ENCODE measurements around the gene SCARB1.
A peak's percentile ranks its signal among the peaks of the same experiment; 100 is the strongest.

Gene SCARB1

DNA sequence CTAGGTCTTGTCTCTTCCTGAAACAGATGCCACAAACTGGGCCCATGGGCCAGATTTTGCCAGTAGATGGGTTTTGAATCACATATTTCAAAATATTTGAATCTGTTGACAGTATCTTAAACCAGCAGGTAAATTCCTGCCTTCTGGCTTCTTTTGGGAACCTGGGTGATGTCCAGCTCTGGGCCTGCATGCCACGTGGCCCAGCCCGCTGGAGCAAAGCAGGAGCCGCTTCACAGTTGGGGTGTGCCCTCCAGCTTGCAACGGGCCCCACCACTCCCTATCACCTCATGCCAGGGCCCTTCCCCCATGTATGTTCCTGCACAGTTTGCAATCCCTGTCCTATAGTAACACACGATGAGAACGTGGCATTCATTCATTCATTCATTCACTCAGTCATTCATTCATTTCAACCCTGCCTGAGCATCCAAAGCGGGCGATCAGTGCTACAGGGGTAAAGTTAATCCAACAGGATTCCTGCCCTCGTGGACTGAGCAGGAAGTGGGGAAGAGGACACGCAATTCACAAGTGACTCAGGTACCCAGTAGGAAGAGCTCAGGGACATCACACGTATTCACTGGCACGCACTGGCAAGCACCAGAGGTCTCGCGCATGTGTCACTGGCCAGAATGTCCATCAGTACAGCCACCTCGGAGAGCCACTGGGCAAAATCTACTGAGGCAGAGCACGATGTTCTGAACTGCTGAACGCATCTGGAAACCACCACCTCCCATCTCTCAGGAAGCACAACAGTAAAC is 27.8 kb downstream of the SCARB1 start:
- POLR2A ChIA-PET: interaction anchor here (0.7 kb wide), 1 partner anchor 66 kb away, joined by 3 read pairs; no protein-coding TSS in a partner anchor
- Histone ChIP-seq H3K9me3 (ENCODE audit: control insufficient read depth, insufficient read depth, low read depth, low read length) (no peaks in the 10 kb centered on the region), H3K4me1 (ENCODE audit: control insufficient read depth, insufficient read depth, low read length) (peaks cover 10% of the 10 kb centered on the region), H3K27ac (ENCODE audit: extremely low read depth, low read depth, low read length) (no peak overlapping the region), H3K4me3 (ENCODE audit: low read depth, low read length) (no peak overlapping the region), H3K36me3 (ENCODE audit: control insufficient read depth in 2 of 2, insufficient read depth in 1 of 2, low read length in 2 of 2) (no peaks in the 10 kb centered on the region; a peak in 1 of 3 replicates)
- TF ChIP-seq, protein P1, sequence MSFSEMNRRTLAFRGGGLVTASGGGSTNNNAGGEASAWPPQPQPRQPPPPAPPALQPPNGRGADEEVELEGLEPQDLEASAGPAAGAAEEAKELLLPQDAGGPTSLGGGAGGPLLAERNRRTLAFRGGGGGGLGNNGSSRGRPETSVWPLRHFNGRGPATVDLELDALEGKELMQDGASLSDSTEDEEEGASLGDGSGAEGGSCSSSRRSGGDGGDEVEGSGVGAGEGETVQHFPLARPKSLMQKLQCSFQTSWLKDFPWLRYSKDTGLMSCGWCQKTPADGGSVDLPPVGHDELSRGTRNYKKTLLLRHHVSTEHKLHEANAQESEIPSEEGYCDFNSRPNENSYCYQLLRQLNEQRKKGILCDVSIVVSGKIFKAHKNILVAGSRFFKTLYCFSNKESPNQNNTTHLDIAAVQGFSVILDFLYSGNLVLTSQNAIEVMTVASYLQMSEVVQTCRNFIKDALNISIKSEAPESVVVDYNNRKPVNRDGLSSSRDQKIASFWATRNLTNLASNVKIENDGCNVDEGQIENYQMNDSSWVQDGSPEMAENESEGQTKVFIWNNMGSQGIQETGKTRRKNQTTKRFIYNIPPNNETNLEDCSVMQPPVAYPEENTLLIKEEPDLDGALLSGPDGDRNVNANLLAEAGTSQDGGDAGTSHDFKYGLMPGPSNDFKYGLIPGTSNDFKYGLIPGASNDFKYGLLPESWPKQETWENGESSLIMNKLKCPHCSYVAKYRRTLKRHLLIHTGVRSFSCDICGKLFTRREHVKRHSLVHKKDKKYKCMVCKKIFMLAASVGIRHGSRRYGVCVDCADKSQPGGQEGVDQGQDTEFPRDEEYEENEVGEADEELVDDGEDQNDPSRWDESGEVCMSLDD (tag by site-specific recombination; IDR thresholded peaks at IDR 0.05): no peak
- TF ChIP-seq ZNF37A (tag by site-specific recombination; IDR thresholded peaks at IDR 0.05): no peak
- no peak for TF ChIP-seq SETDB1 (IDR thresholded peaks at IDR 0.05; ENCODE audit: insufficient read length, low read length)
- TF ChIP-seq, protein P2, sequence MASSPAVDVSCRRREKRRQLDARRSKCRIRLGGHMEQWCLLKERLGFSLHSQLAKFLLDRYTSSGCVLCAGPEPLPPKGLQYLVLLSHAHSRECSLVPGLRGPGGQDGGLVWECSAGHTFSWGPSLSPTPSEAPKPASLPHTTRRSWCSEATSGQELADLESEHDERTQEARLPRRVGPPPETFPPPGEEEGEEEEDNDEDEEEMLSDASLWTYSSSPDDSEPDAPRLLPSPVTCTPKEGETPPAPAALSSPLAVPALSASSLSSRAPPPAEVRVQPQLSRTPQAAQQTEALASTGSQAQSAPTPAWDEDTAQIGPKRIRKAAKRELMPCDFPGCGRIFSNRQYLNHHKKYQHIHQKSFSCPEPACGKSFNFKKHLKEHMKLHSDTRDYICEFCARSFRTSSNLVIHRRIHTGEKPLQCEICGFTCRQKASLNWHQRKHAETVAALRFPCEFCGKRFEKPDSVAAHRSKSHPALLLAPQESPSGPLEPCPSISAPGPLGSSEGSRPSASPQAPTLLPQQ (tag by site-specific recombination; IDR thresholded peaks at IDR 0.05): peak; percentile 67
- TF ChIP-seq ZFP69B (tag by site-specific recombination; IDR thresholded peaks at IDR 0.05): peak; percentile 35; the same call in 1 of the 2 replicates
- TF ChIP-seq ZNF654 (tag by site-specific recombination; IDR thresholded peaks at IDR 0.05; ENCODE audit: low read depth): no peak
- CTCF ChIA-PET: interaction anchor here (1.1 kb wide), 1 partner anchor 338 kb away, joined by 4 read pairs; no protein-coding TSS in a partner anchor

DNA sequence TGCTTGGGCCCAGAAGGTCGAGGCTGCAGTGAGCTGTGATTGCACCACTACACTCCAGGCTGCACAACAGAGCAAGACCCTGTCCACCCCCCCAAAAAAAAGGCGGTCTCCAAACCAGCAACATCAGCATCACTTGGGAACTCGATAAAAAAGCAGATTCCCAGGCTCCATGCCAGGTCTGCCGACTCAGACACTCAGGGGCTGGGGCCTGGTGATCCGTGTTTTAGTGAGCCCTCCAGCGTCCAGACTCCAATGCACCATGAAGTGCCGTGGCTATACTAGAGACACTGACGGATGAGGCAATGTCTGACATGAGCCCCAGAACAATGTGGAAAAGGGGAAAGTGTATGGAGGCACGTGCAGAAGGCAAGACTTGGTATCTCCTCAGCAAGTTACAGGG is 28.8 kb downstream of the SCARB1 start:
- Histone ChIP-seq H3K9me3 (ENCODE audit: control insufficient read depth, insufficient read depth, low read depth, low read length) (no peaks in the 10 kb centered on the region), H3K4me1 (ENCODE audit: control insufficient read depth, insufficient read depth, low read length) (peaks cover 10% of the 10 kb centered on the region), H3K36me3 (ENCODE audit: control insufficient read depth in 2 of 2, insufficient read depth in 1 of 2, low read length in 2 of 2) (no peaks in the 10 kb centered on the region; a peak in 1 of 3 replicates), H3K4me3 (ENCODE audit: low read depth, low read length) (no peak overlapping the region), H3K27ac (ENCODE audit: extremely low read depth, low read depth, low read length) (no peak overlapping the region)
- ChIA-PET POLR2A (interaction anchor here (0.7 kb wide), 1 partner anchor 65 kb away, joined by 3 read pairs; no protein-coding TSS in a partner anchor), CTCF (no interaction called here)
- TF ChIP-seq ZNF596 (tag by site-specific recombination; IDR thresholded peaks at IDR 0.05) (no peak), ZNF155 (tag by site-specific recombination; IDR thresholded peaks at IDR 0.05) (no peak), ZNF404 (tag by site-specific recombination; IDR thresholded peaks at IDR 0.05) (no peak), ZNF558 (tag by site-specific recombination; IDR thresholded peaks at IDR 0.05) (no peak), ZNF768 (tag by site-specific recombination; IDR thresholded peaks at IDR 0.05) (no peak), ZNF266 (tag by site-specific recombination; IDR thresholded peaks at IDR 0.05; ENCODE audit: low read depth) (no peak), IKZF3 (tag by site-specific recombination; IDR thresholded peaks at IDR 0.05) (no peak), ZNF311 (tag by site-specific recombination; IDR thresholded peaks at IDR 0.05; ENCODE audit: borderline replicate concordance) (no peak), ZBTB7A (tag by site-specific recombination; IDR thresholded peaks at IDR 0.05; ENCODE audit: low read depth) (no peak), SP7 (tag by site-specific recombination; IDR thresholded peaks at IDR 0.05) (no peak), BCL11A (tag by site-specific recombination; IDR thresholded peaks at IDR 0.05; ENCODE audit: low read depth) (no peak), ZNF830 (tag by site-specific recombination; IDR thresholded peaks at IDR 0.05; ENCODE audit: low read depth) (no peak), ZNF169 (tag by site-specific recombination; IDR thresholded peaks at IDR 0.05) (no peak)
- TF ChIP-seq, protein P3, sequence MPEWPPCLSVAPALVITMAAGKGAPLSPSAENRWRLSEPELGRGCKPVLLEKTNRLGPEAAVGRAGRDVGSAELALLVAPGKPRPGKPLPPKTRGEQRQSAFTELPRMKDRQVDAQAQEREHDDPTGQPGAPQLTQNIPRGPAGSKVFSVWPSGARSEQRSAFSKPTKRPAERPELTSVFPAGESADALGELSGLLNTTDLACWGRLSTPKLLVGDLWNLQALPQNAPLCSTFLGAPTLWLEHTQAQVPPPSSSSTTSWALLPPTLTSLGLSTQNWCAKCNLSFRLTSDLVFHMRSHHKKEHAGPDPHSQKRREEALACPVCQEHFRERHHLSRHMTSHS (tag by site-specific recombination; IDR thresholded peaks at IDR 0.05): no peak
- TF ChIP-seq, protein P4, sequence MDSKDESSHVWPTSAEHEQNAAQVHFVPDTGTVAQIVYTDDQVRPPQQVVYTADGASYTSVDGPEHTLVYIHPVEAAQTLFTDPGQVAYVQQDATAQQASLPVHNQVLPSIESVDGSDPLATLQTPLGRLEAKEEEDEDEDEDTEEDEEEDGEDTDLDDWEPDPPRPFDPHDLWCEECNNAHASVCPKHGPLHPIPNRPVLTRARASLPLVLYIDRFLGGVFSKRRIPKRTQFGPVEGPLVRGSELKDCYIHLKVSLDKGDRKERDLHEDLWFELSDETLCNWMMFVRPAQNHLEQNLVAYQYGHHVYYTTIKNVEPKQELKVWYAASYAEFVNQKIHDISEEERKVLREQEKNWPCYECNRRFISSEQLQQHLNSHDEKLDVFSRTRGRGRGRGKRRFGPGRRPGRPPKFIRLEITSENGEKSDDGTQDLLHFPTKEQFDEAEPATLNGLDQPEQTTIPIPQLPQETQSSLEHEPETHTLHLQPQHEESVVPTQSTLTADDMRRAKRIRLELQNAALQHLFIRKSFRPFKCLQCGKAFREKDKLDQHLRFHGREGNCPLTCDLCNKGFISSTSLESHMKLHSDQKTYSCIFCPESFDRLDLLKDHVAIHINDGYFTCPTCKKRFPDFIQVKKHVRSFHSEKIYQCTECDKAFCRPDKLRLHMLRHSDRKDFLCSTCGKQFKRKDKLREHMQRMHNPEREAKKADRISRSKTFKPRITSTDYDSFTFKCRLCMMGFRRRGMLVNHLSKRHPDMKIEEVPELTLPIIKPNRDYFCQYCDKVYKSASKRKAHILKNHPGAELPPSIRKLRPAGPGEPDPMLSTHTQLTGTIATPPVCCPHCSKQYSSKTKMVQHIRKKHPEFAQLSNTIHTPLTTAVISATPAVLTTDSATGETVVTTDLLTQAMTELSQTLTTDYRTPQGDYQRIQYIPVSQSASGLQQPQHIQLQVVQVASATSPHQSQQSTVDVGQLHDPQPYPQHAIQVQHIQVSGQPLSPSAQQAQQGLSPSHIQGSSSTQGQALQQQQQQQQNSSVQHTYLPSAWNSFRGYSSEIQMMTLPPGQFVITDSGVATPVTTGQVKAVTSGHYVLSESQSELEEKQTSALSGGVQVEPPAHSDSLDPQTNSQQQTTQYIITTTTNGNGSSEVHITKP (tag by site-specific recombination; IDR thresholded peaks at IDR 0.05): no peak
- TF ChIP-seq, protein P5, sequence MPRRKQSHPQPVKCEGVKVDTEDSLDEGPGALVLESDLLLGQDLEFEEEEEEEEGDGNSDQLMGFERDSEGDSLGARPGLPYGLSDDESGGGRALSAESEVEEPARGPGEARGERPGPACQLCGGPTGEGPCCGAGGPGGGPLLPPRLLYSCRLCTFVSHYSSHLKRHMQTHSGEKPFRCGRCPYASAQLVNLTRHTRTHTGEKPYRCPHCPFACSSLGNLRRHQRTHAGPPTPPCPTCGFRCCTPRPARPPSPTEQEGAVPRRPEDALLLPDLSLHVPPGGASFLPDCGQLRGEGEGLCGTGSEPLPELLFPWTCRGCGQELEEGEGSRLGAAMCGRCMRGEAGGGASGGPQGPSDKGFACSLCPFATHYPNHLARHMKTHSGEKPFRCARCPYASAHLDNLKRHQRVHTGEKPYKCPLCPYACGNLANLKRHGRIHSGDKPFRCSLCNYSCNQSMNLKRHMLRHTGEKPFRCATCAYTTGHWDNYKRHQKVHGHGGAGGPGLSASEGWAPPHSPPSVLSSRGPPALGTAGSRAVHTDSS (tag by site-specific recombination; IDR thresholded peaks at IDR 0.05): no peak
